Cardiac atrium fibroblast (primary cell): ENCODE results near the gene ABCG2. TPM values are rescaled to one million over a fixed set of nuclear protein-coding genes. Genes with fewer than 3 reads are reported as not detected.

Experiments used
- total RNA-seq: library from RNA; depleted of rRNA; stranded (reverse); fragments of >200 nt; gene quantifications from 2 replicates; pipeline ENCODE4 v1.2.3, GENCODE V29; 2015

ABCG2 gene
- under 0.01 and 0.32 TPM in 2 replicates for total RNA-seq

GRCh38 chr4:88158489-88159228 lies at the start of gene ABCG2:
Gene ABCG2, minus strand, starts transcription at chr4:88158639. Its CDS starts 18,644 bp downstream, at chr4:88139995.

Other genes starting within 250 kb of the ABCG2 start
- not detected in 2 replicates for gene SPP1, start 182.9 kb downstream of the ABCG2 start, total RNA-seq
- gene PKD2, start 151.0 kb downstream of the ABCG2 start, total RNA-seq = 20.8 and 23.3 TPM in 2 replicates
- gene PPM1K, start 125.9 kb upstream of the ABCG2 start, total RNA-seq = 8.3 and 23.0 TPM in 2 replicates
- gene HERC6, start 220.2 kb upstream of the ABCG2 start, total RNA-seq = 0.90 and 1.8 TPM in 2 replicates